NCI-H2196 treated with DMSO at 0.1 percent for 48 hours (cell line): ENCODE measurements around the gene U2AF1L4.

Source experiments
- DNase-seq: peaks from one replicate; lab custom pipeline; 2025; ENCODE audit not compliant: unreplicated experiment; lab: John Stamatoyannopoulos, UW

U2AF1L4 gene

DNA sequence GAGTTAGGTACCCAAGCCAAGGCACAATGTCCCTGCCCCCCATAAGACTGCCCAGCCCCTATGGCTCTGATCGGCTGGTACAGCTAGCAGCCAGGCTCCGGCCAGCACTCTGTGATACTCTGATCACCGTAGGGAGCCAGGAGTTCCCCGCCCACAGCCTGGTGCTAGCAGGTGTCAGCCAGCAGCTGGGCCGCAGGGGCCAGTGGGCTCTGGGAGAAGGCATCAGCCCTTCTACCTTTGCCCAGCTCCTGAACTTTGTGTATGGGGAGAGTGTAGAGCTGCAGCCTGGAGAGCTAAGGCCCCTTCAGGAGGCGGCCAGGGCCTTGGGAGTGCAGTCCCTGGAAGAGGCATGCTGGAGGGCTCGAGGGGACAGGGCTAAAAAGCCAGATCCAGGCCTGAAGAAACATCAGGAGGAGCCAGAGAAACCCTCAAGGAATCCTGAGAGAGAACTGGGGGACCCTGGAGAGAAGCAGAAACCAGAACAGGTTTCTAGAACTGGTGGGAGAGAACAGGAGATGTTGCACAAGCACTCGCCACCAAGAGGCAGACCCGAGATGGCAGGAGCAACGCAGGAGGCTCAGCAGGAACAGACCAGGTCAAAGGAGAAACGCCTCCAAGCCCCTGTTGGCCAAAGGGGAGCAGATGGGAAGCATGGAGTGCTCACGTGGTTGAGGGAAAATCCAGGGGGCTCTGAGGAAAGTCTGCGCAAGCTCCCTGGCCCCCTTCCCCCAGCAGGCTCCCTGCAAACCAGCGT lies 30.4 kb downstream of the U2AF1L4 start:
- no peak for DNase-seq

DNA sequence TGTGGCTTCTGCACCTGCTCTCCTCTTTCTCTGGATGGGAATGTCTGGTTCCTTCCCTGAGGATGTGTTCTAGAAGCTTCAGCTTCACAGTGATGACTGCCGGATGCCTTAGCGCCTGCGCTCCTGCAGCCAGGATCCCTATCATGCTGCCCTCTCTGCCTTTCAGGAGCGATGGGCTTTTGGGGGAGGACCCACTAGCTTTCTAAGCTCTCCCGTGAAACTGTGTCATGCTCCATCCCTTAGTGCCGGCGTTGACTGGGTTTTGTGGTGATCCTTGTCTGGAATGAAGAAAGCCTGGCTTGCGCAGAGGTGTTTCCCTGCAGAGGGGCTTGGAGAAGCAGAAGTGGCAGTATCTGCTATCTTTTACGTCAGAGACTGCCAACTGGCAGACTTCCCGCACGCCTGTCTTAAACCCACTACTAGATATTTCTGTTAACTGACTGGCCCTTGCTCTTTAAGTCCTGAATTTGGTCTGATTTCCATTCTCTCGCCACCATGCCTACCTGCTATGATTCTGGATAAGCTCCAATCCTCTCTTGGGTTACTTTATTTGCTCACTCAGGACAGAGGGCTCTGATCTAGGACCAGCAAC lies 31.2 kb downstream of the U2AF1L4 start:
- no peak for DNase-seq

DNA sequence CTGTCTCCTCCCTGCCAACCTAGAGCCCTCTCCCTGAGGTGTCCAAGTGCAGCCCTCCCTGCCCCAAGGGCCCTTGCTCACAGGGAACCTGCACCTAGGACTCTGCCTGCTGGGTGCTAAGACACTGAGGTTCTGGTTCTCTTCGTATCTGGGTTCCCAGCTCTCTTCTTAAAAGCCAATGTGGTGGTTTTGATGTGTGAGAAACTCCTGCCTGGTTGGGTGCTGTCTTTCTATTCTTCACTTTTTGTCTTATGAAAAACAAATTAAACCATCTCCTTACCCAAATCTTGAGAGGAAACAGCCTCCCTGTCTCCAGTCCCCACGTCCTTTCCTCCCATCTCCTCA lies 31.7 kb downstream of the U2AF1L4 start:
- no peak for DNase-seq

DNA sequence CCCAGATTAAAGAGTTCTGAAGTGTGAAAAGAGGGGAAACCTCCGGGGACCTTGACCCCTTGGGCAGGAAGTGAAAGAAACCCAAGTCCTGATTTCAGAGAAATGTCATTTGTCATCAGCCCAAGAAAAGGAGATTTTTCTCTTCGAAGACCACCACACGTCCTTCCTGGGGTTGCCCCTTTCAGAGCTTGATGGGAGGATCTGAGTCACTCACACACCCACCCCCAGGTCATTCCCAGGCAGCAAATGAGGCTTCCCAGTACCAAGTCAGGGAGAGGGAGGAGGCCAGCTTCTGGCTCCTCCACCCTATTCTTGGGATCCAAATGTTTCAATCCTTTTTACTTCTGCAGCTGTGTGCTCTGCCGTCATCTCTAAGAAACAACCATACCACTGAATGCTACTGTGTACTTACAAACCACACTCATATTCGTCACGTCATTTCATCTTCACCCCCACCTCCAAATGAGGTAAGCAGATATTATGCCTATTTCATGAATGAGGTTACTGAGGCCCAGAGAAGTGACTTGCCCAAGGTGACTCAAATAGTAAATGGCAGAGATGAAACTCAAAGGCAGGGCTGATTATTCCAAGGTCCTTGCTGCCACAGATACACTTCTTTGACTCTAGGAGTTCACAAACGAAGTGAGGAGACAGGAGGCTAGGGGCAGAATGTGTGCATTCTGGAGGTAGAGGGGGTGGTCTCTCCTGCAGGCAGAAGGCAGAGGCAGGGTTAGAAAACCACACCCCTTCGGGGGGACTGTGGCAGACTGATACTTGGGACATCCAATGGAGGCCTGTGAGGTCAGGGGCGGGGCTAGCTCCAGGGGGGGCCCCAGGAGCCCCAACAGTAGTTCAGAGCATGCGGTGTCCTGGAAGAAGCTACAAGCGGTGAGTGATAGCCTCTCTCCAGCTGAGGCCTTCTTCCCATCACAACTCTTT lies 32.4 kb downstream of the U2AF1L4 start:
- no peak for DNase-seq

DNA sequence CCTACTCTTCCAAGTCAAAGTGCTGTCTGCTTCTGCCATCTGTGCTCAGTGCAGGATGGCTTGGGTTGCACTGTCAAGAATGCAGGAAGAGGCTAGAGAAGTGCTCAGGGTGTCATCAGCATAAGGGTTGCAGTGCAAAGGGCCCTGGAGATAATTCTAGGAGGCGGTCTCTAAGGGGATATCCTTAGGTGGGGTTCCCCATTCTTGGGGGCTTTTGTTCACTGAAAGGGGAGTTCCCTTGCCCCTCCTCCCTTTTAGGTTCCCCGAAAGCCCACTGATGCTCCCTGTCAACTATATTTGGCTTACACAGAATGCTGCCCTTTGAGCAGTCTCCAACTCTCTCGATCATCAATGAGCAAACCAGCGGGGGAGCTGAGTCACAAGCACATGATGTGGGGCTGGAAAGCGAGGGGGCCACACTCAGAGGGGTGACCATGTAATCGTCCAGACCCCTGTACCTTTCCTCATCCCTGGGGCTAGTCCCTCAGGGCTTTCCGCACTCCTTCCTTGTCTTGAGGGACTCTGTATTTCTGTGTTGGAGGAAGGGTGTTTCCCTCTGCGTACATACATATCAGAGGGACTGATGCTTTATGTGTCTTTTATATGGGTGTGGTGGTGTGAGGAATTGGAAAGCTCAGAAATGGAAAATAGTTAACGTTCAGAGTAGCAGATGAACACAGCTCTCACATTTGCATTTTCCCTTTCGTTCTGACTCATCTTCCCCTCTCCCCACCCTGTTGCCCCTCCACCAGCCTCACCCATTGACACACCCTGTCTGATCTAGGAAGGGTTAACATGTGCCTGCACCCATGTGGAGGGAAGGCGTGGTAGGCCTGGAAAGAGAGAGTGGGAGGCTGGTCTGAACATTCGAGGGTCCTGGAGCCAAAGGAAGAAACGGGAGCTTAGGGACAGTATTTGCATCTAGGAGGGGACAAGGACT lies 34.2 kb downstream of the U2AF1L4 start:
- no peak for DNase-seq

DNA sequence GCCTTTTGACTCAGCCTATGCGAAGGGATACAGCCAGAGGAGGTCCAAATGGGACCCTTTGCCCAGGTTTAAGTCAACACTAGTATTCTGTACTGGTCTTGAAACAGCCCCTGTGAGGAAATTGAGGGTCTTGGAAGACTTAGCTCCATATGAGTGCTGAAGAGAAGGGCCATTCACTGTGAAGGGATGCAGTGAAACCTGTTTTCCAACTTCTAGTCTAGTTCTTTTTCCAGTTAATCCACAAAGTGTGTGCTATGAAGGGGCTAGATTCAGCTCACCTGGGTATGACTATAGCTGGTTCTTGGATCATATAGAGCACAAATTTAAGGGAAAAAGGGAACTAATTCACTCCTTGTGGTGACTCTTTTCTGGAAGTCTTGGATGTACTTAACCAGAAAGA lies 36.8 kb downstream of the U2AF1L4 start:
- DNase-seq, result no peak

DNA sequence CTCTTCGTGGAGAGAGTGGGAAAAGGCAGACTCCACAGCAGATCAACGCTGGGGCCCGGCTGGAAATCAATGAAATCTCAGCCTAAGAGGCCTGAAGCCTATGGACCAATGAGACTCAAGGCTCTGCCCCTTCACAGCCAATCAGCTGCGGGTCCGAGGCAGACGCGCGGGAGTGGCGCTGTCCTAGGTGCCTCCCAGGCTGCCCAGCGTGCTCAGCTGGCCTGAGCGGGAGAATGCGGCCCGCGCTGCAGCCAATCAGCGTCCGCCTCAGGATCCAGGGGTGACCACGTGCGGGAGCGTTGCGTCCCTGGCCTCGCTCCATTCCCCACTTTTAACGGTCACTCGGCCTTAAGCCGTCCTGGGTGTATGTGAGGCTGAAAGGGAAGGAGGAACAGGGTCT lies 41.0 kb downstream of the U2AF1L4 start, which contains the start of gene ZBTB32:
TSS of gene ZBTB32 (plus strand) at position 341 of the 400 bp plus-strand sequence. CDS start 10,069 bp downstream, outside the sequence.
- DNase-seq, result no peak

DNA sequence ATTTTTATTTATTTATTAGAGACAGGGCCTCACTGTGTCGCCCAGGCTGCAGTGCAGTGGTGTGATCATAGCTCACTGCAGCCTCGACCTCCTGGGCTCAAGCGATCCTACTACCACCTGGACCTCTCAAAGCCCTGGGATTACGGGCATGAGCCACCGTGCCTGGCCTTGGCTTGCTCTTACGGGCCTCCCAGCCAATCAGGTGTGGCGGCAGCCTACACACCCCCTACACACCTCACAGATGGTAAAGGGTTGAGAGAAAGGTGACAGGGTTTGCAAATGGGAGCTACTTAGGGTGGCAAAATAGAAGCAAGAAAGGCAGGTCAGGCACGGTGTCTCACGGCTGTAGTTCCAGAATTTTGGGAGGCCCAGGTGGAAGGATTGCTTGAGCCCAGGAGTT lies 41.9 kb downstream of the U2AF1L4 start:
- peak; percentile 28 for DNase-seq

DNA sequence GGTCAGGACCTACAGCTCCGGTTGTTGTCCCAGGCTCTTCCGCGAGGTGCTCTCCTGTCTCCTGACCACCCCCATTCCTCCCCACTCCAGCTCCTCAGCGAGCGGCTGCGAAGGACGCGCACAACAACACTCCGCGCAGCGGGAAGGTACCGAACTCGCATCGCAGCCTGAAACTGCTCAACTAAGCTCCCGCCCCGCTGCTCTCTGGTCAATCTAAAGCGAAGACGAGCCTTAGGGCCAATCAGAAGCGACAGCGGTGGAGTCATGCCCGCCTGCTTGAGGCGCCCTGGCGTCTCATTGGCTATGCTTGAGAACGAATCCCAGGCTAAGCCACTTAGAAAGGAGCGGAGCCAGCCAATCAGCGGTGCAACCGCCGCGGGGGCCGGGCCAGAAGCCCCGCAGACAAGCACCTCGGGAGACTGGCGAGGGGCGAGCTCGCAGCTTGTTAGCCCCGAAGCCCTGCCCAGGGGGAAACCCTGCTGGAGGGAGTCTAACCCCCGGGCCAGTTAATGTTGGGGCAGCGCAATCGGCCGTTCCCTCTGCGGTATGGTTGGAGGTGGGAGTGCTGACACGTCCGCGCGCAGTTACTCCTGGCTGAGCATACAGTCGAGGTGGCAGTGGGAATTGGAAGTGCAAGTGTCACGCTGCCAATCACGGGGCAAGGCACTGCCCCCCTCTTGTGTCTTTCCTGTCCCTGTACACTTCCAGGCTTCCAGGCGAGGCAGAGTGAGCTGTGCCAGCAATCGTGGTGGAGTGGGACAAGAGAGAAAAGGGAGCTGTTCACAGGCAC lies 42.8 kb downstream of the U2AF1L4 start:
- peak; percentile 97 for DNase-seq

DNA sequence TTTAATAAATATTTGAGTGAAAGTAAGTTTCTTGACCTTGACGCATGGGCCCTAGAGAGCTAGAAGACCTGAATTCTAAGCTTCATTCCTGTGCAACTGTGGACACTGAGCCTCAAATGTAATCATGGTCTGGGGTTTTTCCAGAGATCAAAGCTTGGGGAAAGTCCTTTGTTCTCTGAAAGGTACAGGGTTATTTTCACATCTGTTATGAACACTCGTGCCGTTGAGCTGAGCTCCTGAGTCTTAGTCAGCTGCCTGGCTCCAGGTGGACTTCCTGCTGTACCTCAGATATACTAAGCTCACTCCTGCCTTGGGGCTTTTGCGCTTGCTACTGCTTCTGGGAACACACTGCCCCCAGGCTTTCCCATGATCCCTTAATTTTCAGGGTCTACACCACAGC lies 48.4 kb downstream of the U2AF1L4 start:
- DNase-seq, result no peak

DNA sequence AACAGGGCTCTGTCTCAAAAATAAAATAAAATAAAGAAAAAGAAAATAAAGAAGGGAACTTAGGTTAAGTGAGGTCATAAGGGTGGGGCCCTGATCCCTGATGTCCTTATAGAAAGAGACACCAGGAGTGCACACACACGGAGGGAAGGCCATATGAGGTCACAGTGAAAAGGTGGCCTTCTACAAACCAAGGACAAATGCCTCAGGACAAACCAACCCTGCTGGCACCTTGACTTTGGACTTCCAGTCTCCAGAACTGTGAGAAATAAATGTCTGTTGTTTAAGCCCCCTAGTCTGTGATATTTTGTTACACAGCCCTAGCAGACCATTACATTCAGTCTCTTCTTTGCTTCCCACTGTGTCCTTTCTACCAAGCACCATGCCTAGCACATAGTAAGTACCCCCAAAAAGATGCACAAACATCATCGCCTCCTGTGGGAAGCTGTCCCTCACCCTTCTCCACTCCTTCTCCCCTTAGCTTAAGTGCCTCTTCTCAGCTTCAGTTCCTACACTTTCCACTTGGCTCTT lies 49.3 kb downstream of the U2AF1L4 start:
- DNase-seq, result no peak

DNA sequence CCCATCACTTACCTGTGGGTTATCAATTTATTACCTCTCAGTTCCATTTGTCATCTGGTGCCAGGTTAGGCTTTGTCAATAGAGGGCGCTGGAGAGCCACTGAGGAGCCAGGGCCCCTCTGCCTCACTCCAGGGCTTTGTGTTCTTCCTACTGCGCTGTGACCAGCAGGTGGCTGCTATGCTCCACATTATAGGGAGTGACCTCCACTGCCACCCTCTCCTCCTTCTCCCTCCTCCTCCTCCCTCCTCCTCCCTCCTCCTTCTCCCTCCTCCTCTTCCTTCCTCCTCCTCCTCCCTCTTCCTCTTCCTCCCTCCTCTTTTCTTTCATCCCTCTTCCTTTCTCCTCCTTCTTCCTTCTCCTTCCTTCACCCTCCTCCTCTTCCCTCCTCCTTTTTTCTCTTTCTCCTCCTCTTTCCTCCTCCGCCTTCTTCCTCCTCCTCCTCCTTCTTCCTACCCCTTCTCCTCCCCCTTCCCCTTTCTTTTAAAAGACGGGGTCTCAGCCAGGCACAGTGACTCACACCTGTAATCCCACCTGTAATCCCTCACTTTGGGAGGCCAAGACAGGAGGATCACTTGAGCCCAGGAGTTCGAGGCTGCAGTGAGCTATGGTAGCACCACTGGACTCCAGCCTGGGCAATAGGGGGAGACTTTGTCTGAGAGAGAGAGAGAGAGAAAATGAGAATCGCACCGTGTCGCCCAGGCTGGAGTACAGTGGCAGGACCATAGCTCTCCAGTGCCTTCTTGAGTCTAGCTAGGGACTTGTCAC lies 51.2 kb downstream of the U2AF1L4 start:
- DNase-seq, result peak; percentile 73

DNA sequence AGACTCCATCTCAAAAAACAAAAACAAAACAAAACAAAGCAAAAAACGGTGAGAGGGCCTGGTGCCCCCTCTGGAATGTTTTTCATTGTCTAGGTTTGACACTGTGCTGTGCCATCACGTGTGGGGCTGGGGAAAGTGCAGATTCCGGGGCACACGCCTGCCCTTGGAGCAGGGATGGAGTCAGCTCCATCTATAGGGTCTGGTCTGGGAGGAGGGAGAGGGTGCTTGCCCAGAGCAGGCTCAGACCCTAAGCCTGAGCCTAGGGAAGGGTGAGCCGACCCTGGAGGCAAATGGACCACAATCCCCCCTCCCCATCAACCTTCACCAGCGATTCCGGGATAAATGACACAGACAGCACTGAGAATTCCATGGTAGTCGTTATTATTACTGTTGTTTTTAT lies 51.8 kb downstream of the U2AF1L4 start:
- DNase-seq, result no peak
